HK-2 (cell line): ENCODE data around the gene CLK4.

ENCODE experiments used
- DNase-seq: peaks from one replicate; pipeline ENCODE4 v3.0.0-alpha.2; 2018; ENCODE audit not compliant: unreplicated experiment

CLK4 gene

DNA sequence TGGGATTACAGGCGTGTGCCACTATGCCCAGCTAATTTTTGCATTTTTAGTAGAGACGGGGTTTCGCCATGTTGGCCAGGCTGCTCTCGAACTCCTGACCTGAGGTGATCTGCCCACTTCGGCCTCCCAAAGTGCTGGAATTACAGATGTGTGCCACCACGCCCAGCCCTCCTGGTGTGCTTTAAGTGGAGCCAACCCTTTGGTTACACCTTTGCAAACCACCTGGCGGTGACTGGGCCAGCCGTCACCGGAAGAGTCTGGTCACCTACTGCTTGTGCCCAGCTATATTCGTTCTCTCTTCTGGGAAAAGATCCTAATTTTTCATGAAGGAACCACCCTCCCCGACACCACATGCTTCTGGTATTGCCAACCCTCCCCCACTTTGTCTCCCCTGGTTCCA, 72.5 kb downstream of the CLK4 start:
- no peak for DNase-seq

DNA sequence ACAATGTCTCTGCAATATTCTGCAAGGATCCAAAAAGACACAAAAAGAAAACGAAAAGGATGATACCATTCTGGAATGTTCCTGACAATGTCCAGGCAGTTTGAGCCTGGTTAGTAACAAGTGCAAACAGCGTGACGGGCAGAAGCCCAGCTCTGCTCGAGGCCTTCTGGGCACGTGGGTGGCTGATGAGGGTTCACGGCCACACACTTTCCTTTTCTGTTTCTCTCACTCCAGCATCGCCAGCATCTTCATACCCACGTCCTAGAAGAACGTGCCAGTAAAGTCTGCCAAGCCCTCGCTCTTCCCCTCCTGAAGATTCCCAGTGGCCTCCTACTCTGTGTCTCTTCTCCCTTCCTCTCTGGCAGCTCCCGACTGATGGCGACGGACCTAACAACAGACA, 73.3 kb downstream of the CLK4 start:
- no peak for DNase-seq
